GM21360 (cell line): ENCODE data around the gene MEGF11.
"Not testable (repeated sequence)": the region's sequence is repeated elsewhere in the genome, so short reads cannot be mapped to it uniquely, and the experiment has no call there.

ENCODE experiments used
- ATAC-seq: cut with Tn5 transposase; IDR thresholded peaks from one replicate; pipeline ENCODE4 v1.9.1; 2021; ENCODE audit warnings: mild to moderate bottlenecking, moderate library complexity; ENCODE audit not compliant: unreplicated experiment

Gene MEGF11

GRCh38 chr15:66276546-66276945 lies 23.0 kb upstream of the MEGF11 start:
- no peak for ATAC-seq

DNA sequence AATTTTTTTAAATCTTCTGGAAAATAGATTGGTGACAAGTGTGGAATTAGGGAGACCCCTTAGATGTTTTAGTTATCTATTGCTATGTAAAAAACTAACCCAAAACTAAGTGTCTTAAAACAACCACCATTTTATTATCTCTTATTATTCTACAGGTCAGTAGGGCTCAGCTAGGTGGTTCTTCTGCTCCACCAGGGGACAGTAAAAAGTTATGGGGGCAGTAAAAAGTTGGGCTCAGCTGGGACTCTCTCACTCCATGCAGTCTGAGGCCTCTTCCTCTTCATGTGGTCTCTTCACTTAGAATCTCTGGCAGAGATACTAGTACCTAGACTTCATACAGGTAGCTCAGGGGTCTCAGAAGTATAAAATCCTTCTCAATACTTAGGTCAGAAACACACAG lies 21.8 kb upstream of the MEGF11 start:
- no peak for ATAC-seq

DNA sequence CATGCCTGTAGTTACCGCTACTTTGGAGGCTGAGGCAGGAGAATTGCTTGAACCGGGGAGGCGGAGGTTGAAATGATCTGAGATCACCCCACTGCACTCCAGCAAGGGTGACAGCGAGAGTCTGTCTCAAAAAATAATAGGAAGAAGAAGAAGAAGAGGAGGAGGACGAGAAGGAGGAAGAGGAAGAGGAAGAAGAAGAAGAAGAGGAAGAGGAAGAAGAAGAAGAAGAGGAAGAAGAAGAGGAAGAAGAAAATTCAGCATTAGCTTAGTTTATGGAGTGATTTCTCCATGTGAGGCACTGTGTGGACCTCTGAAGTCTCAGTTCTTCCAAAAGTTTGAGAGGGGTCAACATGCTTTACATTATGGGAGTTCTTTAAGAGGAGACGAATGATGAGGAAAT lies 17.4 kb upstream of the MEGF11 start:
- ATAC-seq: no peak

DNA sequence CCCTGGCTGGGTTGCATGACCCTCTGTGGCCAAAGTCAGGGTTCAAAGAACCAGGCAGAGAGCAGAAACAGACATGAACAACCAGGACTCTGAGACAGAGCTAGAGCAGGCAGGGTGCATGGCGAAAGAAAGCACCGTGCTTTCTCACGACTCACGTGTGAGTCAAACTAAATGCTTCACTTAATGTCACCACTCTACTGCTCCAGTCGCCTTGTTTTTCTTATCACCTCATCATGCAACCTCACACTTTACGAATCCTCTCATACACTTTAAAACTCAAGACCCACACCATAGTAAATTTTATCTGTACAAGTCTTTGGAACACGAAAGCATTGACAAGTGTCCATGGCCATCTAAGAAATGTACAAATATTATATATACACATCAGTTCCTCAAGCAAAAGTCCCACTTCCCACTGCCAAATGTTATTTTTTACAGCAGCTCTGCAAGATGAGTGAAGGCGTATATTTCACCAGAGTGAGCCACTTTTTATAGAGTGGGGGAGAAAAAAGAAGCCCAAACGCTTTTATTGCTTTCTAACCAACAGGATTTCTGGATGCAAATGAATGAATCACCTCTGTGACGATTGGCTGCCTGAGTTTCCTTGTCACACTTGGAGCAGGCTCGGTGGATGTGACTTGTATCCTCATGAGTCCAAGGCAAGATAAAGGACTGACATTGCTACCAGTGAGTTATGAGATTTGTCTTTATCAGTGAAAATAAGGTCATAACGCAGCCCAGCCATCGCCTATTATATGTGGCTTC lies 16.0 kb upstream of the MEGF11 start:
- no peak for ATAC-seq

GRCh38 chr15:66264859-66265513 lies 11.4 kb upstream of the MEGF11 start:
- no peak for ATAC-seq

DNA sequence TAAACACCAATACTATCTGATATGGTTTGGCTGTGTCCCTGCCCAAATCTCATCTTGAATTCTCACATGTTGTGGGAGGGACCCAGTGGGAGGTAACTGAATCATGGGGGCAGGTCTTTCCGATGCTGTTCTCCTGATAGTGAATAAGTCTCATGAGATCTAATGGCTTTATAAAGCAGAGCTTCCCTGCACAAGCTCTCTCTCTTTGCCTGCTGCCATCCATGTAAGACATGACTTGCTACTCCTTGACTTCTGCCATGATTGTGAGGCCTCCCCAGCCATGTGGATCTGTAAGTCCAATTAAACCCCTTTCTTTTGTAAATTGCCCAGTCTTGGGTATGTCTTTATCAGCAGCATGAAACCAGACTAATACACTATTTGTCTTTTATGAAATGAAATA lies 9.3 kb upstream of the MEGF11 start:
- not testable (repeated sequence) for ATAC-seq

DNA sequence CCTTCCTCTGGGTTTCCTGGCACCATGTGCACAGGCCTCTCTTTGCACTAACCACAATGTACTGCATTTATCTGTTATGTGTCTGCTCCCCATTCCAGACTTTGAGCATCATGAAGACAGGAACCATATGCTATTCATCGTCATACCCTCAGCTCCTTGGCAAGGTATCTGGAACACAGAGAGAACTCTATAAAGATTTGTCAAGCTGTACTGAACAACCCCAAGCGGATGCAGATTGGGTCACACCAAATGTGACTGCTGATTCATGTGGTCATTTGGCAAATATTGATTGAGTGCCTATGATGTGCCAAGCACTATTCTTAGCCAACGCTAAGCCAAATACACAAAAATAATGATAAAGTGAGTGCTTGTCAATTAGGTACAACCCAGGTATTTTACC lies 7.5 kb upstream of the MEGF11 start:
- ATAC-seq: no peak

GRCh38 chr15:66256692-66257091 lies 3.1 kb upstream of the MEGF11 start:
- ATAC-seq: no peak

GRCh38 chr15:66254951-66255676 lies 1.6 kb upstream of the MEGF11 start:
- no peak for ATAC-seq

DNA sequence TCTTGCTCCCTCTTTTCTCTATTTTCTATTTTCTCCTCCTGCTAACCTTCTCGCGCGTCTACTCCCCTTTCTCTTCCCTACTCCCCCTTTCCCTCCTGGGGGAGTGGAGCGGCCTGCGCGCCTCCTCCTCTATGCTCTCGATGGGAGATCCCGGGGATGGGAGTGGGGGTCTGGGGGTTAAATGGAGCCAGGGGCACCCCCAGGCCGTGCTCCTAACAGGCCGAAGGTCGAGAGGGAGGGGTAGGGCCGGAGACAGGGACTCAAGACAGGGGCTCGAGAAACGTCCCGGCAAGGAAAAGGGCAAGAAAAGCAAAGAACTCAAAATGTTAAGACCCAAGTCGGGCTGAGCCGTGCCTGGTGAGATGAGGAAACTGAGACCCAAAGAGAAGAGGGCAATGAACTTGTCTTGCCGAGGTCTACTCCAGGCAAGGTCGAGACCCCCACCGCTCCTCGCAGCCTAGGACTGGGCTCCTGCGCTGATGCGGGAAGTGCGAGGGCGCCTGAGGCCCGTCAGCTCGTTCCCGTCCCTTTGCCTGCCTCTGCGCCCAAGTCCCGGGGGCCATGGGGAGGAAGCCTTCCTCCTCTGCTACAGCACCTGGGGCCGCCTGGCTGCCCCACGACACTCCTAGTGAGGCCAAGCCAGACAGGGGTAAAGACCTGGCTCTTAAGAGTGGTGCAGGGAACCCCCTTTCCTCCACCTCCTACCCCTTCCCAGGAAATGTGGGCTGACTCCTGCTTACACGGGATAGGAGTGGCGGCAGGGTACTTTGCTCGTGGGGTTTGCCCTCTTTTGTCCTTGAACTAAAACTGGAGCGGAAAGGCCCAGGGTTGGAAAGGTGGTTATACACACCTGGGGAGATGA lies 770 bp upstream of the MEGF11 start:
- ATAC-seq: no peak

DNA sequence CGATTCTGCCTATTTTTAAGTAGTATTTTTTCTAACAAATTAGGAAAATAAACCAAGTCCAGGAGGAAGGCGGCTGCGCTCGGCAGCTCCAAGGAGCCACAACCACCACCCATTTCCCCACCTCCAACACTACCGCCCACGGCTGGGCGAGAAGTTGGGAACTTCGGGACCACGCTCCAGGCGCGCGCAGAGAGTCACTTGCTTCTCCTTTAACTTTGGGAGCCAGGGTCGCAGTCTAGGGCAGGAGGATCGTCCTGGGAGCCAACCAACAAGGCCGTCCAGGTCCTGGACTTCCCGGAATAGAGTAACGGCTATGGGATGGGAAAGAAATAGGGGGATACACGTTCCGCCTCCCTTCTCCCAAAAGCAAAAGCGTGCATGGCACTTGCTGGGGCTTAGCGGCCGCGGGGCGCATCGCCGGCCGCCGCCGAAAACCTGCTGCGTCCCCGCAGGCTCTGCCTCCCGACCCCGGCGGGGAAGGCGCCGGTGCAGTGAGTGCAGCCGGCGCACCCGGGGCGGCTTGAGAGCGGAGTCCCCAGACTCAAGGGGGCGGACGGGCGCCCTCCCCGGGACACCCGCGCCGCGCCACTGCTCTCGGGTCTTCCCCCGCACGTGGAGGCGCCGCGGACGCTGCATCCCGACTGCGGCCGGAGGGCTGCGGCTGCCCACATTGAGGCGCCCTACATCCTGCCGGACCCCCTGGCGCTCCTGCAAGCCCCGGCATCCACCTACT lies 699 bp downstream of the MEGF11 start:
- ATAC-seq: no peak

GRCh38 chr15:66251790-66252684 lies 1.5 kb downstream of the MEGF11 start:
- ATAC-seq: no peak

- ATAC-seq: no peak
Observed at GRCh38 chr15:66251065-66251789, 2.3 kb downstream of the MEGF11 start.

GRCh38 chr15:66249605-66250174 lies 3.9 kb downstream of the MEGF11 start:
- no peak for ATAC-seq

- ATAC-seq: no peak
Observed at GRCh38 chr15:66246937-66247336, 6.6 kb downstream of the MEGF11 start.

- not testable (repeated sequence) for ATAC-seq
Observed at GRCh38 chr15:66245832-66246231, 7.7 kb downstream of the MEGF11 start.

DNA sequence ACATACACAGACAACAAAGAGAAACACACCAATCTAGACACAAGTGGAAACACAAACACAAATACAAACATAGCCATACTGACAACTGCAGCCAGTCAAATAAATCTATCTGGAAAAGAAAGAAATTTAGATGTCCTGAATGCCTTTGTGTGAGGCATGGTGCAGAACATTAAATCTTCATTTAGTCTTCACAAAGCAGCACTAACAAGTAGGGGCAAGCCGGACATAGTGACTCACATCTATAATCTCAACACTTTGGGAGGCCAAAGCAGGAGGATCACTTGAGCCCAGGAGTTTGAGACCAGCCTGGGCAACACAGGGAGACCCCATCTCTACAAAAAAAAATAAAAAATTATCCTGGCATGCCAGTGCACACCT lies 11.7 kb downstream of the MEGF11 start:
- ATAC-seq: no peak
